MM.1S (cell line): ENCODE results near the gene CACNA1C.

ENCODE experiments used
- DNase-seq: peaks from one replicate; pipeline ENCODE4 v3.0.0-alpha.2; 2015
- H2AFZ ChIP-seq: fragments of 300-600 bp; sonication (generic); 2 replicates; pipeline ENCODE4 v1.6.0; 2016; ENCODE audit warnings: antibody characterized with exemption, low read length
- H3F3A ChIP-seq: fragments of 300-600 bp; sonication (generic); 2 replicates; pipeline ENCODE4 v1.6.1; 2016; ENCODE audit warnings: mild to moderate bottlenecking, antibody characterized with exemption, low read length, moderate library complexity, mixed read lengths; ENCODE audit not compliant: insufficient read depth
- H3K27ac ChIP-seq: fragments of 300-600 bp; sonication (generic); 2 replicates; pipeline ENCODE4 v1.5.1; 2016; ENCODE audit warnings: mild to moderate bottlenecking, low read length
- H3K27me3 ChIP-seq: fragments of 300-600 bp; sonication (generic); replicated peaks from 2 replicates; pipeline ENCODE4 v1.6.0; 2016; ENCODE audit warnings: low read length; ENCODE audit not compliant: insufficient read depth
- H3K36me3 ChIP-seq: fragments of 300-600 bp; sonication (generic); replicated peaks from 2 replicates; pipeline ENCODE4 v1.6.1; 2016; ENCODE audit warnings: mild to moderate bottlenecking, low read length, mixed read lengths; ENCODE audit not compliant: insufficient read depth
- H3K4me1 ChIP-seq: fragments of 300-600 bp; sonication (generic); 2 replicates; pipeline ENCODE4 v1.6.1; 2016; ENCODE audit warnings: low read length, mixed read lengths
- H3K4me2 ChIP-seq: fragments of 300-600 bp; sonication (generic); 2 replicates; pipeline ENCODE4 v1.6.0; 2016; ENCODE audit warnings: low read depth, low read length
- H3K4me3 ChIP-seq: fragments of 300-600 bp; sonication (generic); 2 replicates; pipeline ENCODE4 v1.5.1; 2016; ENCODE audit warnings: low read length, mixed read lengths
- H3K79me2 ChIP-seq: fragments of 300-600 bp; sonication (generic); 2 replicates; pipeline ENCODE4 v1.6.1; 2016; ENCODE audit warnings: mixed run types, low read length, mixed read lengths
- H3K9ac ChIP-seq: fragments of 300-600 bp; sonication (generic); 2 replicates; pipeline ENCODE4 v1.6.1; 2016; ENCODE audit warnings: low read length, mixed read lengths
- H3K9me2 ChIP-seq: fragments of 300-600 bp; sonication (generic); replicated peaks from 2 replicates; pipeline ENCODE4 v1.6.1; 2016; ENCODE audit warnings: mild to moderate bottlenecking, low read length, mixed read lengths; ENCODE audit not compliant: insufficient read depth
- H3K9me3 ChIP-seq: fragments of 300-600 bp; sonication (generic); replicated peaks from 2 replicates; pipeline ENCODE4 v1.6.1; 2016; ENCODE audit warnings: mild to moderate bottlenecking, low read length, mixed read lengths; ENCODE audit not compliant: insufficient read depth
- H4K20me1 ChIP-seq: fragments of 300-600 bp; sonication (generic); 2 replicates; pipeline ENCODE4 v1.6.1; 2016; ENCODE audit warnings: mild to moderate bottlenecking, low read length, moderate library complexity, mixed read lengths; ENCODE audit not compliant: insufficient read depth
- CTCF ChIP-seq: fragments of 300-600 bp; sonication (generic); IDR thresholded peaks from 2 replicates; pipeline ENCODE4 v1.5.1; 2016; ENCODE audit warnings: antibody characterized with exemption, low read length, mixed read lengths
- EZH2 ChIP-seq: fragments of 300-600 bp; sonication (generic); optimal IDR thresholded peaks from 2 replicates; pipeline ENCODE3; 2017; ENCODE audit warnings: low read depth, mild to moderate bottlenecking, antibody characterized with exemption, low read length, mixed read lengths
- EZH2phosphoT487 ChIP-seq: fragments of 300-600 bp; sonication (generic); IDR thresholded peaks from 2 replicates; pipeline ENCODE4 v1.6.1; 2018; ENCODE audit warnings: antibody characterized with exemption, low read length

CACNA1C gene

GRCh38 chr12:2344885-2345284 lies 292.1 kb downstream of the CACNA1C start:
- DNase-seq: no peak
- no peaks in the 10 kb centered on the region for H3K79me2 ChIP-seq
- no peaks in the 10 kb centered on the region for H3K27me3 ChIP-seq
- no peaks in the 10 kb centered on the region for H3K9me3 ChIP-seq
- H3F3A ChIP-seq: no peaks in the 10 kb centered on the region
- H3K36me3 ChIP-seq: no peaks in the 10 kb centered on the region
- TF ChIP-seq CTCF: no peak
- no peak overlapping the region for H3K9ac ChIP-seq
- no peak overlapping the region for H3K27ac ChIP-seq
- no peaks in the 10 kb centered on the region for H3K9me2 ChIP-seq
- H3K4me1 ChIP-seq: no peaks in the 10 kb centered on the region
- H3K4me3 ChIP-seq: no peak overlapping the region
- H4K20me1 ChIP-seq: no peaks in the 10 kb centered on the region
- H2AFZ ChIP-seq: no peak overlapping the region
- no peak overlapping the region for H3K4me2 ChIP-seq

- H3K4me3 ChIP-seq: no peak overlapping the region
- H2AFZ ChIP-seq: no peak overlapping the region
- no peaks in the 10 kb centered on the region for H3F3A ChIP-seq
- H3K27ac ChIP-seq: no peak overlapping the region
- TF ChIP-seq EZH2phosphoT487 (no peak), CTCF (no peak), EZH2 (no peak)
- H3K4me1 ChIP-seq: no peaks in the 10 kb centered on the region
- H3K4me2 ChIP-seq: no peak overlapping the region
- H3K9me2 ChIP-seq: no peaks in the 10 kb centered on the region
- no peaks in the 10 kb centered on the region for H3K27me3 ChIP-seq
- no peaks in the 10 kb centered on the region for H3K36me3 ChIP-seq
- no peak for DNase-seq
- H3K79me2 ChIP-seq: no peaks in the 10 kb centered on the region
- H3K9me3 ChIP-seq: no peaks in the 10 kb centered on the region
- no peaks in the 10 kb centered on the region for H4K20me1 ChIP-seq
- H3K9ac ChIP-seq: no peak overlapping the region
Observed at GRCh38 chr12:2345902-2346301, 293.1 kb downstream of the CACNA1C start.

- Histone ChIP-seq H3K36me3 (no peaks in the 10 kb centered on the region), H3K27me3 (no peaks in the 10 kb centered on the region), H3F3A (no peaks in the 10 kb centered on the region), H3K4me3 (no peak overlapping the region), H3K27ac (no peak overlapping the region), H4K20me1 (no peaks in the 10 kb centered on the region), H3K9me2 (no peaks in the 10 kb centered on the region), H2AFZ (no peak overlapping the region), H3K9ac (no peak overlapping the region), H3K79me2 (no peaks in the 10 kb centered on the region), H3K9me3 (no peaks in the 10 kb centered on the region), H3K4me2 (no peak overlapping the region), H3K4me1 (no peaks in the 10 kb centered on the region)
- DNase-seq: no peak
- no peak for TF ChIP-seq EZH2
Observed at GRCh38 chr12:2346416-2346815, 293.6 kb downstream of the CACNA1C start.

- Histone ChIP-seq H3K27ac (no peak overlapping the region), H3K27me3 (no peaks in the 10 kb centered on the region), H2AFZ (no peak overlapping the region), H3K9me3 (no peaks in the 10 kb centered on the region), H3K9me2 (no peaks in the 10 kb centered on the region), H3K9ac (no peak overlapping the region), H3F3A (no peaks in the 10 kb centered on the region), H3K36me3 (no peaks in the 10 kb centered on the region), H4K20me1 (no peaks in the 10 kb centered on the region), H3K4me1 (no peaks in the 10 kb centered on the region), H3K4me2 (no peak overlapping the region), H3K79me2 (no peaks in the 10 kb centered on the region), H3K4me3 (no peak overlapping the region)
- no peak for DNase-seq
- TF ChIP-seq CTCF: no peak
- TF ChIP-seq EZH2: no peak
- no peak for TF ChIP-seq EZH2phosphoT487
Observed at GRCh38 chr12:2347137-2347843, 294.5 kb downstream of the CACNA1C start.
